ENCODE results near the gene ATP13A1.
"Not testable (repeated sequence)": the region's sequence is repeated elsewhere in the genome, so short reads cannot be mapped to it uniquely, and the experiment has no call there.

Gene ATP13A1

DNA sequence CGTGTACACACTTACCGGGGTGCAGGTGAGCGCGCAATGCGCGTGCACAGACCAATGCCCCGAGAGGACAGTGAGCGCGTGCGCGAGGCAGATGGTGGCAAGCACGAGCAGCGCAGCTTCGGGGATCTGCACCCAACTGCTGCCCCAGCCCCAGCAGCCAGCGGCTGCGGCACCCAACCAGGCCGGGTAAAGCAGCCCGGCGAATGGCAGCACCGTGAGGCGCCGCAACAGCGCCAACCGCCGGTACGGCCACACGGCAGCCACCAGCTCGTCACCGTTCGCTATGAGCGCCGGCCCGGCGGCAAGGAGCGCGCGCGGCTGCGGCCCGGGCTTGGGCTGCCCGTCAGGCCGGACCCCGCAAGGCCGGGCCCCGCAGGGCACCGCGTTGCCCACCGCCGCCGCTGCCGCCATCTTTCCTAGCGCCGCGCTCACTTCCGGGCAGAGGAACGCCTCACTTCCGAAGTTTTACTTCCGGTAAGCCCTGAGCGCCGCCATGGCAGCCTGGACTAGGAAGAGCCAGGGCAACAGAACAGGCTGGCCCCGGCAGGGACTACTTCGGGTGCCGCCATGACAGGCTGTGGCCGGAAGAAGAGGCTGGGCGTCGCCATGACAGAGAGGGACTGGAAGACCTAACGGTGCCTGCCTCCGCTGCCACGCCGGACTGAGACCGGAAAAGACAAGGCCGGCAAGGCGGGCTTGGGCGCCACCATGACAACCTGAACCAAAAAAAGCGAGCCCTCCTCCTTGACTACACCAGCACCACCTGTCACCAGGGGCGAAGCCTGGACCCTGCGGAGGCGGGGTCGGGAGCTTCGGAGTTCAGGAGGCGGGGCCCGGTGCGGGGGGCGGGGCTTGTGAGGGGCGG lies at the start of gene ATP13A1:
TSS of gene ATP13A1 (minus strand) at position 421 of the 865 bp plus-strand sequence. CDS start at position 411, 10 bp downstream.
- DNase-seq, result peak; percentile 90

DNA sequence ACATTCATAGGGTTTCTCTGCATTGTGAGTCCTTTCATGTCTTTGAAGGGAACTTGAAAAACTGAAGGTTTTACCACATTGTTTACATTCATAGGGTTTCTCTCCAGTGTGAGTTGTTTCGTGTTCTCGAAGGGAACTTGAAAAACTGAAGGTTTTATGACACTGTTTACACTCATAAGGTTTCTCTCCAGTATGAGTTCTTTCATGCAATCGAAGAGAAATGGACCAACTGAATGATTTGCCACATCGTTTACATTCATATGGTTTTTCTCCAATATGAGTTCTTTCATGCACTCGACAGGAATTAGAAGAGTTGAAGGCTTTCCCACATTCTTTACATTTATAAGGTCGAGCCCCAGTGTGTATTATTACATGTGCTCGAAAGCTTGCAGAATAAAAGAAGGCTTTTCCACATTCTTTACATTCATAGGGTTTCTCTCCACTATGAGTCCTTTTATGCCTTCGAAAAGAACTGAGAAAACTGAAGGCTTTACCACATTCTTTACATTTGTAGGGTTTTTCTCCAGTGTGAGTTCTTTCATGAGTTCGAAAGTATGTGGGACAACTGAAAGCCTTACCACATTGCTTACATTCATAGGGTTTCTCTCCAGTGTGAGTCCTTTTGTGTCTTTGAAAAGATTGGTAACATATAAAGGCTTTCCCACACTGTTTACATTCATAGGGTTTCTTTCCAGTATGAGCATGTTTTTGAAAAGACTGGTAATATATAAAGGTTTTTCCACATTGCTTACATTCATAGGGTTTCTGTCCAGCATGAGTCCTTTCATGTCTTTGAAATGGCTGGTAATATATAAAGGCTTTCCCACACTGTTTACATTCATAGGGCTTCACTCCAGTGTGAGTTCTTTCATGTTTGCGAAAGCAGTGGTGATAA lies 48.7 kb upstream of the ATP13A1 start:
- no peak for DNase-seq

- DNase-seq, result no peak
Observed at GRCh38 chr19:19711306-19711933, 47.9 kb upstream of the ATP13A1 start.

- no peak for DNase-seq
Observed at GRCh38 chr19:19710506-19710905, 47.0 kb upstream of the ATP13A1 start.

DNA sequence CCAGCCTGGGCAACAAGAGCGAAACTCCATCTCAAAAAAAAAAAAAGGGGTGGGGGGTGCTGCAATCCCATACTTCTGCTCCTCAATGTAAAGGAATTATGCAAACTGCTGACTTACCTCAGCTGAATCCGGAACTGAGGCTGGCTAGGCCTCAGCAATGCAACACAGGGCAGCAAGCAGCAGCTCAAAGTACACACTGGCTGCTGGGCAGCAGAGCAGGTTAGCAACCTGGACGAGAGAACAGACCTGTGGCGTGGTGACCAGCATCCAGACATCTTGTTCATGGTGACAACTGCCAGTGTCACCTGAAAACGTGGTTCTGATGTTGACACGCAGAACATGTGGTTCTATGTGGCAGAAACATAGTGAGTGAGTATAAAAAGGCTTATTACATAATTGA lies 41.4 kb upstream of the ATP13A1 start:
- DNase-seq, result no peak

- not testable (repeated sequence) for DNase-seq
Observed at GRCh38 chr19:19700493-19700892, 37.0 kb upstream of the ATP13A1 start.

- no peak for DNase-seq
Observed at GRCh38 chr19:19697589-19697988, 34.1 kb upstream of the ATP13A1 start.

DNA sequence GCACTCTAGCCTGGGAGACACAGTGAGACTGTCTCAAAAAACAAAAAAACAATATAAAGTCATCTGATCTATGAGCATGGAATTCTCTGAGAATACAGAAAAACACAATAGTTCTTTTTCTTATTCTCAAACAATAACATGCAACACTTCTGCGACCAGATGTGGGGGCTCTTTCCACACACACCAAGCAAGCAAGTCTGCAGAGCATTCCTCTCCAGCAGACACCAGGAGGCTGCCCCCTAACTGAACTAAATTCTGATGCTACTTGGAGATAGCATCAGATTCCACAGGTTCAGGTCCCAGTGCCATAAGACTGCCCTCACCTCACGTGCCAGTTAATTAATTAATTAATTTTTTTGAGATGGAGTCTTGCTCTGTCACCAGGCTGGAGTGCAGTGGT lies 32.9 kb upstream of the ATP13A1 start:
- no peak for DNase-seq

GRCh38 chr19:19691683-19692082 lies 28.2 kb upstream of the ATP13A1 start:
- DNase-seq, result no peak

DNA sequence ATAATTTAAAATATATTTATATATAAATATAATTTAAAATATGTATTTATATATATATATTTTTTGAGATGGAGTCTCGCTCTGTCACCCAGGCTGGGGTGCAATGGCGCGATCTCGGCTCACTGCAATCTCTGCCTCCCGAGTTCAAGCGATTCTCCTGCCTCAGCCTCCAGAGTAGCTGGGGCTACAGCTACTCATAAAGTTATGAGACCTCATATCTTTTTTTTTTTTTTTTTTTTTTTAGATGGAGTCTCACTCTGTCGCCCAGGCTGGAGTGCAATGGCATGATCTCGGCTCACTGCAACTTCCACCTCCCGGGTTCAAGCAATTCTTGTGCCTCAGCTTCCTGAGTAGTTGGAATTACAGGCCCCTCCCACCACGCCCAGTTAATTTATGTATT lies 25.5 kb upstream of the ATP13A1 start:
- not testable (repeated sequence) for DNase-seq

GRCh38 chr19:19687090-19687489 lies 23.6 kb upstream of the ATP13A1 start:
- DNase-seq, result no peak

GRCh38 chr19:19686580-19686979 lies 23.1 kb upstream of the ATP13A1 start:
- no peak for DNase-seq

- DNase-seq, result not testable (repeated sequence)
Observed at GRCh38 chr19:19686119-19686518, 22.6 kb upstream of the ATP13A1 start.

DNA sequence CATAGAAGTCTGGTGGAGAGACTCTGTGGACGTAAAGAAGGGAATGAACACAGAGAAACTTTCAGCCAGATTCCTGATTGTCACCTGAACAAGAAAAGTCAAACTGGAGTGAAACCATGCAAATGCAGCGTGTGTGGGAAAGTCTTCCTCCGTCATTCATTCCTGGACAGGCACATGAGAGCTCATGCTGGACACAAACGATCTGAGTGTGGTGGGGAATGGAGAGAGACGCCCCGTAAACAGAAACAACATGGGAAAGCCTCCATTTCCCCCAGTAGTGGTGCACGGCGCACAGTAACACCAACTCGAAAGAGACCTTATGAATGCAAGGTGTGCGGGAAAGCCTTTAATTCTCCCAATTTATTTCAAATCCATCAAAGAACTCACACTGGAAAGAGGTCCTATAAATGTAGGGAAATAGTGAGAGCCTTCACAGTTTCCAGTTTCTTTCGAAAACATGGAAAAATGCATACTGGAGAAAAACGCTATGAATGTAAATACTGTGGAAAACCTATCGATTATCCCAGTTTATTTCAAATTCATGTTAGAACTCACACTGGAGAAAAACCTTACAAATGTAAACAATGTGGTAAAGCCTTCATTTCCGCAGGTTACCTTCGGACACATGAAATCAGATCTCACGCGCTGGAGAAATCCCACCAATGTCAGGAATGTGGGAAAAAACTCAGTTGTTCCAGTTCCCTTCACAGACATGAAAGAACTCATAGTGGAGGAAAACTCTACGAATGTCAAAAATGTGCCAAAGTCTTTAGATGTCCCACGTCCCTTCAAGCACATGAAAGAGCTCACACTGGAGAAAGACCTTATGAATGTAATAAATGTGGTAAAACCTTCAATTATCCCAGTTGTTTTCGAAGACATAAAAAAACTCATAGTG lies 15.9 kb upstream of the ATP13A1 start:
- DNase-seq, result no peak

DNA sequence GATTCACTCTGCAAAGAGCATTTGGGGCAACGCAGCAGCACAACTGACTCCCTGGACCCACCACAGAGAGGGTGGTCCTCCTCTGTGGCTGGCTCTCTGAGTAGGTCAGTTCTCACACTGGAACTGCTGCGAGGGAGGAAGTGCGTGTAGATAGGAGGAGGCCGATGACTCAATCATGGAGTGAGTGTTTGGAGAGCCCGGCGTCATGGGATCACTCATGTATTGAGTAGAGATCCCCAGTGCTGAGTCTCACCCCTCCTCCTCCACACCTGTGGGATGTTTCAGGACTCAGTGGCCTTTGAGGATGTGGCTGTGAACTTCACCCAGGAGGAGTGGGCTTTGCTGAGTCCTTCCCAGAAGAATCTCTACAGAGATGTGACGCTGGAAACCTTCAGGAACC lies 14.1 kb upstream of the ATP13A1 start:
- DNase-seq, result no peak

GRCh38 chr19:19674315-19674714 lies 10.8 kb upstream of the ATP13A1 start:
- no peak for DNase-seq

- no peak for DNase-seq
Observed at GRCh38 chr19:19672816-19673215, 9.3 kb upstream of the ATP13A1 start.

DNA sequence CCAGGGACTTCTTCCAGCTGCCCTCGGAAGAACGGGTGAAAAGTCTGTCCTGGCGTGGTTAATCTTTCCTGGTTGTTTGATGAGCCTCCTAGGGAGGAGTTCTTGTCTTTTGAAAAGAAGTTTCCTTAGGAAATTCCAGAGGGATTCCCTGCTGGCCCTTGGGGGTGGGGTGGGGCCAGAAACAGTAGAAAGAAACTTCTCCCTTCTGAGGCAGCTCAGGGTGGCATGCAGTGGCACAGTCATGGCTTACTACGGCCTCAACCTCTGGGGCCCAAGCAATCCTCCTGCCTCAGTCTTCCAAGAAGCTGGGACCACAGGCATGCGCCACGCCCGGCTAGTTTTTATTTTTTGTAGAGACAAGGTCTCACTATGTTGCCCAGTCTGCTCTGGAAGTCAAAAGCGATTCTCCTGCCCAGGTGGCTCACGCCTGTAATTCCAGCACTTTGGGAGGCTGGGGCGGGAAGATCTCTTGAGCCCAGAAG lies 6.6 kb upstream of the ATP13A1 start:
- DNase-seq, result no peak

DNA sequence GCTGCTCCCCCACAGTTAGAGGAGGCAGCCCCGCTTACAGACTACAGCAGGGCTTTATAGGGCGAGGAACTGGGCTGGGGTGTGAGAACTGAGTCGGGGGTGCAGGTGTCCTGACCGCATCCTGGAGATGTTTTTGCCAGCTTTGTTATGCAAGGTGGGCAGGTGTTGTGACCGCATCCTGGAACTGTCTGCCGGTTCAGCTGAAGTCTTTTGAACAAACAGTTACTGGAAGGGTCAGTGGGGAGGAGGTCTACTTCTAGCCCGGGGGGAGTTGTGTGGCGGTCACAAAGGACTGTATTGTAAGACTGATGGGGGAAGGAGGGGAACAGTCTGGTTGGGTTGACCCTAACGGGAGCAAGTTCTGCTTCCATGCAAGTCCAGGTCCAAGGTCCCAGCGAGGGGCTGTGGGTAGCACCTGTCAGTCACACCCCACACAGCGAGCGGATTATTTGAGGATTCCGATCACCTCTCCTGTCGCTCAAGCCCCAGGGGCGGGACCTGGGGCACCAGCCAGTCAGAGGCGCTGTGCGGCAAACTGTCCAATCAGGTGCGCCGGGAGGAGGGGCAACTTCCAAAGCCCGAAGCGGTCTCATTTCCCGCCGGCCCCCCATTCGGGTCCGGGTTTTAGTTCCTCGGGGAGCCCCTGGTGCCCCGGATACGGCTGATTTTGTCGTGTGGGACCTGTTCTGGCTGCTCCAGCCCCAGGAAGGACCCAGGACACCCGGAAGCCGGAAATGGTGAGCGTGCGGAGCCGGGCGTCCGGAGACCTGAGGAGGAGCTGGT lies 4.9 kb upstream of the ATP13A1 start, which contains the start of gene ZNF101:
TSS of gene ZNF101 (plus strand) at position 610 of the 783 bp plus-strand sequence. CDS start at position 735, 125 bp downstream.
- DNase-seq, result peak; percentile 94

DNA sequence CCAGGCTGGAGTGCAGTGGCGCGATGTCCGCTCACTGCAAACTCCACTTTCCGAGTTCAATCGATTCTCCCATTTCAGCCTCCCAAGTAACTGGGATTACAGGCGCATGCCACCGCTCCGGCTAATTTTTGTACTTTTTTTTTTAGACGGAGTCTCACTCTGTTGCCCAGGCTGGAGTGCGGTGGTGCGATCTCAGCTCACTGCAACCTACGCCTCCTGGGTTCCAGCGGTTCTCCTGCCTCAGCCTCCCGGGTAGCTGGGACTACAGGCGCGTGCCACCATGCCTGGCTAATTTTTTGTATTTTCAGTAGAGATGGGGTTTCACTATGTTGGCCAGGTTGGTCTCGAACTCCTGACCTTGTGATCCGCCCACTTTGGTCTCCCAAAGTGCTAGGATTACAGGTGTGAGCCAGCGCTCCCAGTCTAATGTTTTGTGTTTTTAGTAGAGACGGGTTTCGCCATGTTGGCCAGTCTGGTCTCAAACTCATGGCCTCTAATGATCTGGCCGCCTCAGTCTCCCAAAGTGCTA lies 2.0 kb upstream of the ATP13A1 start:
- DNase-seq, result not testable (repeated sequence)

DNA sequence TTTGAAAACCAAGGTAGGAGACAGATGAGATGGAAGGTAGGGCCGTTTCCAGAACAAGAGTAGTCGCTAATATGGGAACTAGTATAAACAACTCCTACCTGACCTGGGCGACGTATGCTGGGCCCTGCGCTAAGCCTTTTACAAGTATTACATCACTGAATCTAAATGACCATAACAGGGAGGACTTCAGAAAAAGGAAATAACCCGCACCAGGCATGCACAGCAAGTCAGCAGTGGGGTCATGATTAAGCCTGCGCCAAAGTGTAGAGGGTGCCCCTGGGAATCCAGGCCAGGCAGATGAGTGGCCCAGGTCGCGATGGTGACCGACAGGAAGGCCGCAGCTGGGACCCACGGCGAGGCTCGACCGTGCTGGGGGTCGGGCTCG lies 613 bp downstream of the ATP13A1 start:
- no peak for DNase-seq

Data from stimulated activated CD4-positive, alpha-beta T cell treated with anti-CD3 and anti-CD28 coated beads, Interleukin-12 subunit alpha, Interleukin-12 subunit beta, amount 100 ng/mL, for 4 hours (primary cell).